BJ (cell line): ENCODE results near the gene SNRNP200. TPM values are rescaled to one million over a fixed set of nuclear protein-coding genes. Genes with fewer than 3 reads are reported as not detected.

Experiments
- CTCF ChIA-PET: fragments of 350-600 bp; formaldehyde crosslinking; extraction: SDS; loops from one replicate; lab custom pipeline; 2021; ENCODE audit warnings: antibody characterized with exemption, inconsistent platforms; lab: Yijun Ruan, JAX
- POLR2A ChIA-PET: fragments of 300-600 bp; sonication (Branson Sonifier 250); formaldehyde crosslinking; extraction: SDS; loops from one replicate; lab custom pipeline; 2021; ENCODE audit warnings: antibody characterized with exemption; lab: Charles Lee
- DNase-seq: peaks from one replicate; pipeline ENCODE4 v3.0.0-alpha.2; 2011; ENCODE audit warnings: low read depth
- H3K27me3 ChIP-seq: 2 replicates; pipeline ENCODE4 v1.6.0; 2011; ENCODE audit warnings: low read length; ENCODE audit not compliant: control insufficient read depth, insufficient read depth
- H3K36me3 ChIP-seq: 2 replicates; pipeline ENCODE4 v1.5.1; 2011; ENCODE audit warnings: low read length; ENCODE audit not compliant: control insufficient read depth, insufficient read depth
- H3K4me3 ChIP-seq: 2 replicates; pipeline ENCODE4 v1.5.1; 2011; ENCODE audit warnings: low read depth, mild to moderate bottlenecking, control low read depth, low read length
- CTCF ChIP-seq: IDR thresholded peaks from 2 replicates; pipeline ENCODE4 v1.5.1; 2011; ENCODE audit warnings: low read depth, mild to moderate bottlenecking, control low read depth, inconsistent platforms, low read length, moderate library complexity; ENCODE audit not compliant: insufficient read depth
- polyA minus RNA-seq: library from RNA; depleted of rRNA, polyadenylated mRNA; stranded (reverse); fragments of >200 nt; gene quantifications from 2 replicates; pipeline ENCODE4 v1.2.3, GENCODE V29; 2011; rRNA and poly(A)+ RNA removed
- polyA plus RNA-seq: library from polyadenylated mRNA; depleted of rRNA; stranded (reverse); fragments of >200 nt; gene quantifications from 2 replicates; pipeline ENCODE4 v1.2.3, GENCODE V29; 2011; rRNA removed

The SNRNP200 gene
- polyA plus RNA-seq, result 83.2 and 111 TPM in 2 replicates
- polyA minus RNA-seq, result 175 and 201 TPM in 2 replicates

- TF ChIP-seq CTCF, result no peak
- Histone ChIP-seq H3K27me3 (no peaks in the 10 kb centered on the region), H3K4me3 (peak within 1 kb of the TSS; percentile 86), H3K36me3 (peaks cover 8% of the 10 kb centered on the region)
- DNase-seq, result peak; percentile 18
- ChIA-PET CTCF (interaction anchor here (1.5 to 1.7 kb wide), 2 partner anchors 102 to 167 kb away, joined by 3 to 5 read pairs; partner anchors contain the start of gene ASTL), POLR2A (interaction anchor here (0.6 kb wide), 1 partner anchor 505 kb away, joined by 7 read pairs; no protein-coding TSS in a partner anchor)
Measured at GRCh38 chr2:96305091-96305978, at the start of gene SNRNP200. Gene SNRNP200 (minus strand): TSS chr2:96305546. CDS start chr2:96305437, 109 bp downstream.

- no peak for TF ChIP-seq CTCF
- CTCF ChIA-PET, result interaction anchor here (0.9 kb wide), 1 partner anchor 155 kb away, joined by 3 read pairs; no protein-coding TSS in a partner anchor
- no peak overlapping the region for H3K4me3 ChIP-seq
- no peaks in the 10 kb centered on the region for H3K36me3 ChIP-seq
- POLR2A ChIA-PET, result no interaction called here
- no peak for DNase-seq
- H3K27me3 ChIP-seq, result no peaks in the 10 kb centered on the region
Measured at GRCh38 chr2:96354492-96354891, 49.1 kb upstream of the SNRNP200 start.

- H3K4me3 ChIP-seq, result no peak overlapping the region
- no peak for DNase-seq
- ChIA-PET CTCF (interaction anchor here (0.8 to 1.3 kb wide), 3 partner anchors 13 to 155 kb away, joined by 3 to 4 read pairs (median 3); no protein-coding TSS in a partner anchor), POLR2A (no interaction called here)
- no peaks in the 10 kb centered on the region for H3K36me3 ChIP-seq
- TF ChIP-seq CTCF, result no peak
- H3K27me3 ChIP-seq, result no peaks in the 10 kb centered on the region
Measured at GRCh38 chr2:96353606-96354101, 48.3 kb upstream of the SNRNP200 start.

GRCh38 chr2:96353032-96353561 is 47.8 kb upstream of the SNRNP200 start:
- Histone ChIP-seq H3K4me3 (no peak overlapping the region), H3K27me3 (no peaks in the 10 kb centered on the region), H3K36me3 (no peaks in the 10 kb centered on the region)
- TF ChIP-seq CTCF, result no peak
- CTCF ChIA-PET, result interaction anchor here (1.3 kb wide), 1 partner anchor 12 kb away, joined by 4 read pairs; no protein-coding TSS in a partner anchor
- POLR2A ChIA-PET, result no interaction called here
- no peak for DNase-seq

GRCh38 chr2:96347395-96347794 is 42.0 kb upstream of the SNRNP200 start:
- Histone ChIP-seq H3K36me3 (no peaks in the 10 kb centered on the region; the same call in 1 of the 2 replicates), H3K4me3 (no peak overlapping the region), H3K27me3 (no peaks in the 10 kb centered on the region)
- no peak for DNase-seq
- POLR2A ChIA-PET, result no interaction called here
- CTCF ChIA-PET, result no interaction called here
- no peak for TF ChIP-seq CTCF
